HepG2 (cell line): ENCODE measurements around the gene MYD88. TPM values are rescaled to one million over a fixed set of nuclear protein-coding genes. Genes with fewer than 3 reads are reported as not detected.

Source experiments
- ARHGAP35 ChIP-seq: sonication (generic); formaldehyde crosslinking; IDR thresholded peaks from 2 replicates; pipeline ENCODE4 v1.9.0; 2022; ENCODE audit warnings: mild to moderate bottlenecking, inconsistent platforms, moderate library complexity, missing genetic modification reagents, borderline replicate concordance
- ATF3 ChIP-seq: sonication (generic); formaldehyde crosslinking; IDR thresholded peaks from 2 replicates; pipeline ENCODE4 v1.4.0; 2020; ENCODE audit warnings: missing genetic modification reagents
- DMAP1 ChIP-seq: IDR thresholded peaks from 2 replicates; pipeline ENCODE4 v1.6.1; 2016
- ESRRA ChIP-seq: sonication (generic); formaldehyde crosslinking; IDR thresholded peaks from 2 replicates; pipeline ENCODE4 v1.5.1; 2020; ENCODE audit warnings: mild to moderate bottlenecking, low read depth, missing genetic modification reagents
- FOXO1 ChIP-seq: sonication (generic); formaldehyde crosslinking; IDR thresholded peaks from 2 replicates; pipeline ENCODE4 v1.4.0; 2020; ENCODE audit warnings: missing genetic modification reagents
- JUNB ChIP-seq: sonication (generic); formaldehyde crosslinking; IDR thresholded peaks from 2 replicates; pipeline ENCODE4 v1.8.0; 2022; ENCODE audit warnings: missing genetic modification reagents, mild to moderate bottlenecking, borderline replicate concordance
- NAIF1 ChIP-seq: sonication (generic); formaldehyde crosslinking; IDR thresholded peaks from 2 replicates; pipeline ENCODE4 v1.5.0; 2020; ENCODE audit warnings: mild to moderate bottlenecking, missing genetic modification reagents, borderline replicate concordance
- NR2F1 ChIP-seq, 2 experiments: fragments of 450-650 bp in 1 of 2; formaldehyde crosslinking in 1 of 2; IDR thresholded peaks; 2 replicates each; pipeline versions ENCODE4 v1.5.0 to v1.6.1; 2016 to 2020; ENCODE audit warnings: mild to moderate bottlenecking in 1 of 2, missing compliant biosample characterization in 1 of 2, missing genetic modification reagents in 1 of 2, moderate library complexity in 1 of 2
- PHF5A ChIP-seq: IDR thresholded peaks from one replicate; pipeline ENCODE4 v1.6.1; 2018; ENCODE audit warnings: low read depth, missing genetic modification reagents; ENCODE audit not compliant: unreplicated experiment
- PRDM10 ChIP-seq: sonication (generic); formaldehyde crosslinking; IDR thresholded peaks from 2 replicates; pipeline ENCODE4 v1.4.0; 2020; ENCODE audit warnings: low read depth, missing genetic modification reagents
- RERE ChIP-seq: IDR thresholded peaks from 2 replicates; pipeline ENCODE4 v1.6.1; 2016; ENCODE audit warnings: low read depth, missing genetic modification reagents, missing compliant biosample characterization
- TBP ChIP-seq: sonication (generic); formaldehyde crosslinking; IDR thresholded peaks from 2 replicates; pipeline ENCODE4 v1.5.0; 2020; ENCODE audit warnings: missing genetic modification reagents
- THAP11 ChIP-seq: IDR thresholded peaks from 2 replicates; pipeline ENCODE4 v1.6.1; 2016; ENCODE audit warnings: missing biosample characterization, missing genetic modification reagents
- ZBTB3 ChIP-seq: sonication (generic); formaldehyde crosslinking; IDR thresholded peaks from 2 replicates; pipeline ENCODE4 v1.4.0; 2020; ENCODE audit warnings: low read depth, mild to moderate bottlenecking, moderate library complexity, missing genetic modification reagents, borderline replicate concordance
- ZNF576 ChIP-seq: sonication (generic); formaldehyde crosslinking; IDR thresholded peaks from 2 replicates; pipeline ENCODE4 v1.4.0; 2020; ENCODE audit warnings: mild to moderate bottlenecking, missing genetic modification reagents
- ZNF746 ChIP-seq: sonication (generic); formaldehyde crosslinking; IDR thresholded peaks from 2 replicates; pipeline ENCODE4 v1.8.0; 2022; ENCODE audit warnings: mild to moderate bottlenecking, missing genetic modification reagents
- ZNF777 ChIP-seq: sonication (generic); formaldehyde crosslinking; IDR thresholded peaks from 2 replicates; pipeline ENCODE4 v1.4.0; 2020; ENCODE audit warnings: missing genetic modification reagents
- ZNF792 ChIP-seq: IDR thresholded peaks from 2 replicates; pipeline ENCODE4 v1.6.1; 2016
- ZNF83 ChIP-seq: sonication (generic); formaldehyde crosslinking; IDR thresholded peaks from 2 replicates; pipeline ENCODE4 v1.4.0; 2020; ENCODE audit warnings: missing genetic modification reagents, mild to moderate bottlenecking, borderline replicate concordance
- polyA plus RNA-seq, 8 experiments: library from polyadenylated mRNA; depleted of rRNA in 3 of 8; stranded (reverse) in 7 of 8; unstranded in 1 of 8; fragments of >200 nt; fragmentation: Illumina TruSeq in 4 of 8; extraction: Trizol in 4 of 8; gene quantifications; 2 replicates each; pipeline versions ENCODE4 v1.2.1 to v1.2.3, GENCODE V29; 2011 to 2016; ENCODE audit warnings: low read depth in 4 of 8, missing spikeins in 1 of 8, mixed read lengths in 1 of 8; ENCODE audit not compliant: insufficient read depth in 1 of 8
- total RNA-seq, 5 experiments: library from RNA; depleted of rRNA; stranded (reverse); fragments of >200 nt; fragmentation: Illumina TruSeq; extraction: Trizol; gene quantifications; 2 replicates each; pipeline ENCODE4 v1.2.3, GENCODE V29; 2016; ENCODE audit warnings: low read depth in 1 of 5

Gene MYD88
- total and polyA plus RNA-seq, 2 of the 13 experiments (the other 11 are each of a cell fraction or from before 2014, with no cell fraction given) = 7.6 to 32.7 TPM

GRCh38 chr3:38133557-38134405, 4.7 kb upstream of the MYD88 start (continued):
- TF ChIP-seq ZNF792 (CRISPR knock-in tag) (0 out of 2 replicates have a peak, but pooled peaks have one; percentile 64), TBP (CRISPR knock-in tag) (no peak), DMAP1 (CRISPR knock-in tag) (peak; percentile 82), FOXO1 (peak; percentile 87), ZNF746 (peak; percentile 88), ZNF777 (CRISPR knock-in tag) (no peak), ESRRA (CRISPR knock-in tag) (peak; percentile 95), ARHGAP35 (CRISPR knock-in tag) (no peak), NR2F1 (CRISPR knock-in tag; IDR thresholded peaks at IDR 0.05) (peak in 1 of 2 experiments; percentile 44; a peak in 1 of 4 replicates), PRDM10 (CRISPR knock-in tag) (no peak), PHF5A (CRISPR knock-in tag) (peak; percentile 76), ZNF576 (CRISPR knock-in tag) (no peak), RERE (peak; percentile 80; the same call in 1 of the 2 replicates), ZBTB3 (CRISPR knock-in tag) (peak; percentile 66; the same call in 1 of the 2 replicates), JUNB (CRISPR knock-in tag) (peak; percentile 99), THAP11 (CRISPR knock-in tag) (0 out of 2 replicates have a peak, but pooled peaks have one; percentile 62), ZNF83 (CRISPR knock-in tag) (no peak), NAIF1 (no peak), ATF3 (CRISPR knock-in tag) (peak; percentile 97)
